ENCODE results near the gene ANXA6. TPM values are rescaled to one million over a fixed set of nuclear protein-coding genes. Genes with fewer than 3 reads are reported as not detected.

The ANXA6 gene
- total RNA-seq, 1 donor from 2014 or later: 10.8 TPM

DNA sequence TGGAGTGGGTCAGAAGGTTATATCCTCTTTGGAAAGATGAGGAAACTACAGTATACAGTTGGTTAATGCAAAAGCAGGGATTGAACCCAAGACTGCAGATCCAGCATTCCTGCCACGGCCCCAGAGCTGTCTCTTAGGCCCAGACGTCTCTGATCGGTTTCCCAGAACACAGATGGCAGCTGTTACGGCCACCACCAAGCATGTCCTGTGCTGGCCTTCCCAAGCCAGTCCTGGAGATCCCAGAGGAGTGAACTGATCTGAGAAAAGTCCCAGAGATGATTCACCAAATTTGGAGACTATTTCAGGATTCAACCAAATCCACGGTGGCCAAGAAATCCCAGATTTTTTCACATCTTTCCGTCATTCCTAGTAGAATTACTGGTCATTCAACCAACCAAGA lies 96.8 kb downstream of the ANXA6 start:
- no peak for ATAC-seq

DNA sequence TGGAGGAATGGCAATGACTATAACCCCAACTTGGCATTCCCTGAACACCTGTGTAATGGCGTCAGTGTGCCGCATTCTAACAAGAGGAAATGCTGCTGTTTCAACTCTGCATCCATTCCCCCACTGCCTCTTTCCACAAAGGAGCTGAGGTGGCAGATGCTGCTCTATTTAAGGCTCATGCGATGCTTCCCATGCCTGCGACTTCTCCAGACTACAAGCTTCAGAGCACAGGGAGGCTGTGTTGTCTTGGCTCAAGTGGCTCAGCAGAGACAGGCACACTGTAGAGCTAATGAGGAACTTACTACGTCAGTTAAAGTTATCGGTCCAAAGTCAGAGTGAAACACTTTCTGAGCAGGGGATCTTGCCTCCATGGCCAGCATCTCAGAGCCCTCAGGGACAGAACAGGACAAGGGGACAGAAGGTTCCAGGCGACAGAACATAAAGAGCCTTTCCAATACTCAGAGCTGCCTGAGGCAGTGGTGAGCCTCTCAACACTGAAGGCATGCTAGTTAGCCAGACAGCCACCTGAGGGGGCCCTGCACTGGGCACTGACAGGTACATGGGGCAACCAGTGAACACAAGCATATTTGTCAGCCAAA lies 98.6 kb downstream of the ANXA6 start:
- no peak for ATAC-seq

DNA sequence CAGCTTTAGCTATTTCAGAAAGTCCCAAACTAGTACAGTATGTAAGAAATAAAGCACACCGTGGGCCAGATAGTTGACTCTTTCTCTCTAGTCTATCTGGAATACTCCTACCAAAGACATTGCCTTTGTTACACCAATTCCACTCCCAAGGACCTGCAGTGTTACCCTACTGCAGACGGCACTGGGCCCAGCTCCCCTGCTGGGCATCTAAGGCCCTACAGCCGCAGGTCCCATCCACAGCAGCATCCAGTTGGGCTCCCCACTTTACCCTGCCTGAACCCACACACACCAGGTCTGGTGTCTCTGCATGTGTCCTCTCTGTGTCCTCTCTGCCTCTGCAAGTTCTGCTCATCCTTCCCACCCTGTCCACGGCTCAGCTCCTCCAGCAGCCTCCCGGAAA lies 99.3 kb downstream of the ANXA6 start:
- no peak for ATAC-seq

DNA sequence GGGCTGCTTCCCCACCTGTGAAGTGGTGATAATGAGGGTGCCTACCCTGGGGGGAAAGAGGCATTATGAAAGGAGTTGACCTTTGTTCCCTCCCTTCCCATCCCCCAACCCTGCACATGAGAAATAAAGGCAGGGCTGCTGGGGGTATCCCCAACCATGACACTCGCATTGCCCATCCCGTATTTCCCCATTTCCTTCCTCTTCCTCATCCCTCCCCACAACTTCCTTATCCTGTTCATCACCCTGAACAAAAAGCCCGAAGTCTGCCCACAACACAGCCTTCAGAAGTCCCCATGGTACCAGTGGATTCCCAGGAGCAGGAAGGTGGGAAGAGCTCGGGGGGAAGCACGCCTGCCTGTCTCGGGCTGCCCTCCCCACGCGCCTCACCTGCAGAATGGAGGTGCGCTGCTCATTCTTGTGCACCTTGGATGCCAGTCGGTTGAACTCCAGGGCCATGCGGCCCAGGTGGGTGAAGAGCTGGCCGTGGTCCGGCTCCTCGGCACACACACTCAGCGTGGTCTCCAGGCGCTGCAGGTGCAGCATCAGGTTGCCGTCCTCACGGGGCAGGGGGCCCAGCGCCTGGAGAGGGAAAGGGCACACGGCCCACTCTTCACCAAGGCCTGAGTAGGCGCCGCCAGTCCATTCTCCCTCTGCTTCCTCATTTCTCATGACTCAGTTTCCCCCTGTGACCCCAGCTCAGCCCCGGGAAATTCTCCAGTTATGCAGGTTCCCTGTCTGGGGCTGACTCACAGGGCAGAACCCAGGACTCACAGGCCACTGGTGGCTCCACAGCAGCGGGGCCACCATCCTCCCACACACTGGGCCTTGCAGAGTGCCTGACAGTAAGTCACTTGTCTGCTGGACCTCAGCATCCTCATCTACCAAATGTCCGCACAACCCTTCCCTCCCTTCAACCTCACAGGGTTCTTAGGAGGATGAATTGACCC lies 100.9 kb downstream of the ANXA6 start:
- peak; percentile 49 for ATAC-seq

DNA sequence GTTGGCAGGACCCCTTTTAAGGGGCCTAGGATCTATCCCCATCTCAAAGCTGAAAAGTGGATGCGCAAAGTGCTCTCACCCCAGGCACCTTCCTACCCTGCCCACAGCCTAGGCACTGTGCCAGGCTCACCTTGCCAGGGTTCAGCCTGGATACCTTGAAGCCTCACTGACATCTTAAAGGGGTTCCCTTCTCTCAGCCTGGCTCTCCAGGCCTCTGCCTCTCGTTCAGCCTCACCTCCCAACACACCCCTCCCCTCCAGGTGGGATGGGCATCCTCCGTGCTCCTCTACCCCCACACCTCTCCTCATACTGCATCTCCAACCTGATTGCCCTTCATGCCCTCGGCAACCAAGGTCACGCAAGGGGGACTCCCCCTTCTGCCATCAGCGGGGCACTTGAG lies 102.2 kb downstream of the ANXA6 start:
- ATAC-seq: no peak

DNA sequence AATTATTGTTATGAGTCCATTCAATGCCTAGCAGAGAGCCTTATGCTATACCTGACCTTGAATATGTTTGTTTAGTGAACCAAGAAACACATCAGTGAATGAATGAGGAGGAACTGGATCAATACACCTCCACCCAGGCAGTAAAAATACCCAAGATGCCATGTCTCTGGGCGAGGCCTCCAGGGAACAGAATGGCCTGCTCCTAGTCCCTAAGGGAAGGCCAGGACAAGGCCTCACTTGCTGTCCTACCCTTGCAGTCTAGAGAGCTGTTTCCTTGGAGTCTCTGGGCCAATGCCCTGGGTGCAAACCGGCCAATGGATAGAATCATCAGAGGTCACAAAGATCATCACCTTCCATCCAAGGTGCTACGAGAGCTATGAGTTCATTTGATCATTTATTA lies 102.9 kb downstream of the ANXA6 start:
- ATAC-seq: no peak

DNA sequence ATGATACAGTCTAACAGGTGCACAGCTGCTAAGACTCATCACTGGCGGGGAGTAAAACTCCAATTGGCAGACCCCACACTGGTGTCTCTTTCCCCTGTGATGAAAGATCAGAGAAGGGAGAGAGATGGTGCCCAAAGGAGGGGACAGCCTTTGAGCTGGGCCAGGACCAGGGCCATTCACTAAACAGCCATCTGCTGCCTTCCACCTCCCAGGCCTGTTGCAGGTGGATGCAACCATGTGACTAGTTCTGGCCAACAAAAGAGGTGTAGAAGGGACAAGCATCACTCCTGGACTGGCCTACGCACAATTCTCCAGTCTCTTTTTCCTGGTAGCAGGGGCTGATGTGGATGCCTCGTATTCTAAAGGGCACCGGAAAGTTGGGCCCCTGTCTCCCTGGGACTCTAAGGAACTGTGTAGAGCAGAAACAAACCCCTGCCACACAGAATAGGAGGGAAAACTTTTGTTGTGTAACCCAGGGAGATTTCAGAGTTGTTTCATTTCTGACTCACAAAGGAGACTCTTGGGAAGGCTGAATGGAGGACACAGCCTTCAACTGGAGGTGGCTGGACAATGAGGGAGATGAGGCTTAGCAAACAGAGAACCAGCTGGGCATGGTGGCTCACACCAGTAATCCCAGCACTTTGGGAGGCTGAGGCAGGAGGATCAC lies 103.7 kb downstream of the ANXA6 start:
- ATAC-seq: no peak

DNA sequence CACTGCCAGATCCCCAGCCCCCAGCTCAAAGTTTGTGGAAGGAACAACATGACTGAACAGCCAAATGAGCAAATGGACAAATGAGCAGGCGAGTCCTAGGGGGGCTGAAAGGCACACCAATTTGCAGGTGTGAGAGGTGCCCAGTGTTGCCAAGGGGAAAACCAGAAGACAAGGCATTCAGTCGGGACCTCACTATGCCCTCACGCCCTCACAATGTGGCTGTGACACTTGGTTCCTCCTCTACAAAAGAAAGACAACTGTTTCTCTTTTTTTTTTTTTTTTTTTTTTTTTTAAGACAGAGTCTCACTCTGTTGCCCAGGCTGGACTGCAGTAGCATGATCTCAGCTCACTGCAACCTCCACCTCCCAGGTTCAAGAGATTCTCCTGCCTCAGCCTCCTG lies 104.7 kb downstream of the ANXA6 start:
- ATAC-seq: no peak

DNA sequence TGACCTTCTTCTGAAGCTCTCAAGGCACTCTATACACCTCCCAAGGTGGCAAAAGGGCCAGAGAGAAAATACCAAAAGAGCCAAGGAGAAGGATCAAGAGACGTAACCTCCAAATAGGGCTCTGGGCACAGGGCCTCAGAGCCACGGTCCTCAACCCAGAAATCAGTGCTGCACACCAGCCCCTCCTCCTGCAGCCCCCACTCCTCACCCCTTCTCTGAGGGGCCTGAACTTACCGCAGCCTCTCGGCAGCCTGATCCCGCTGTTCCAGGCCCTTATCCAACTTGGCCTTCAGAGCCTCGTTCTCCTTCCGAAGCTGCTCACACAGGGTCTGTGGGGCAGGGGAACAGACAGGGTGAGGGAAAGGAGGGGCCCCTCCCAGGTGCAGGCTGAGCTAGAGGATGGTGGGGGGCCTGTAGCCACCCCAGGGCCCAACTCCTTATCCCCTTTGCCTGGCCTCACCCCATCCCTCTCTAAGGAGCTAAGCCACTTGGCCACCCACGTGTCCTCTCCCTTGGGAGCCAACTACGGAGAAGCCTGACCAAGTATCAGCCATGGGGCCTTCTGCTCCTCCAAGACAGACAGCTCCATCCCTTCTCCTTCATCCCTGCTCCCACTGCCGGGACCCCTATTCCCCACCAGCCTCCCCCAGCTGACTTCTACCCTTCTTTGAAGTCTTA lies 105.5 kb downstream of the ANXA6 start:
- ATAC-seq: no peak

DNA sequence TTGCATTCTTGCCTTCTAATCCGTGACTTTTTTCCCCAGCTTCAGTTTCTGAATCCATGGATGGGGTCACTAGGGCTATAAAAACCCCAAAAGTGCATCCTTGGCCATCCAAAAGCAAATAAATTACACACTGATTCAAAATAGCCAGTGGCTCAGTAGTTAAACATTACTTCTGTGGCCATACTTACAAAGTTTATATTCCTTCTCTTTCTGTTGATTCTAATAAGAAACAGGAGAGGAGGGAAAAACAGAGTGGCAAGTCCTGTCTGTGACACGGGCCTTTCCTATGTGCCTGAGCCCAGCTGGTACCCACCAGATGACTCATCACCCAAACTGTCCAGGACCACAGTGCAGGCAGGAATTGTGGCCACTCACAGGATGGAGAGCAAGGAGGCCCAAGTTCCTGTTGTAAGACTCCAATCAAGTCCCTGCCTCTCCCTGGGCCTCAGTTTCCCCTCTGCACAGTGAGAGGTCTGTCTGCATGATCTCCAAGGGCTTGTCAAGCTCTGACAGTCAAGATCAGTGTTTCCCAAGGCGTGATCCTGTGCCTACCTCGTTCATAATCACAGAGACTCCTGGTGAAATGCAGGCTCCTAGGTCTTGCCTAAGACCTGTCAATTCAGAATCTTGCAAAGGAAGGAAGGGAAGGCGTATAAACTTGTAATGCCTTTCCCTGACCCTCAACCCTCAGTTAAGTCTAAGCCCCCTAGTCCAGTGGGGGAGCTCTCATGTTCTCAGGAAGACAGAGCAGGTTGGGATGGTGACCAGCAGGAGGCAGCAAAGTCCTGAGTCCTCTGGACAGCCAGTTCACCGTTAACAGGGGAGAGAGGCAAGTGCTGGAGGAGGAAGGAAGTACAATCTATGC lies 106.3 kb downstream of the ANXA6 start:
- peak; percentile 74 for ATAC-seq

Other genes starting within 250 kb of the ANXA6 start
- gene GPX3, start 137.2 kb downstream of the ANXA6 start, total RNA-seq: 125 TPM
- 71.5 TPM for gene TNIP1, start 76.7 kb downstream of the ANXA6 start, total RNA-seq
- 8.4 TPM for gene CCDC69, start 66.3 kb upstream of the ANXA6 start, total RNA-seq
- 118 TPM for gene GM2A, start 95.4 kb upstream of the ANXA6 start, total RNA-seq
- gene SLC36A3, start 146.0 kb upstream of the ANXA6 start, total RNA-seq: not detected
- gene SLC36A2, start 189.8 kb upstream of the ANXA6 start, total RNA-seq: not detected

Data from esophagus mucosa (tissue), 1 donor.